Limb (tissue), 2 donors: ENCODE results near the gene LARP1B.
"Not testable (repeated sequence)": the region's sequence is repeated elsewhere in the genome, so short reads cannot be mapped to it uniquely, and the experiment has no call there.

ENCODE experiments used
- DNase-seq, 2 donors: peaks; one replicate each; pipeline ENCODE4 v3.0.0-alpha.2; 2016; ENCODE audit errors: extremely low spot score in 2 of 2

The LARP1B gene

GRCh38 chr4:128225148-128225547 is 164.0 kb downstream of the LARP1B start:
- DNase-seq, result peak; percentile 43 to 46

DNA sequence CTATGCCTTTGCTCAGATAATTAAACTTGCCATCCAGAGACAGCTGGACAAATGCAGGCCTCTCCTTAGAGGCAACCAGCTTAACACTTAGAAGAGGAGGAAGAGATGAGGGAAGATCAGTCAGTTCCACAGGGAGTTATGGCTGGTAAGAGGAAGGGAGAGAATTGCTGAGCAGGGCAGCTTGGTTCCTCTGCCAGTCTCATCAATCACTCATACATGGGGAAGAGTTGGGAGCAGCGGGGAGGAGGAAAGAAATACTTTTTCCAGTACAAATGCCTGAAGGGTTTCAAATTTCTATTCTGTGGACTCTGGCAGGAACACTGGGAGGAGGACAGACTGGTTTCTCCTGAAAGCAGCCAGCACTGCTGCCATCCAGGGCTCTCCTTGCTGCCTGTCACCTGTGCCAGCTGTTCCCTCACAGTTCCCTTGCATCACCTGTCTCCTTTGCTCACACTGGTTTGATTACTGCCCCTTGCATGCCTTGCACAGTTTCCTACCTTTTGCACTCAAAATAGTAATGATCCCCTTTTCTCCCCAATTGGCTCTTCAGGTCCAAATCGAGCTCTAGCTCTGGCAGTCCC is 167.0 kb downstream of the LARP1B start:
- no peak for DNase-seq

DNA sequence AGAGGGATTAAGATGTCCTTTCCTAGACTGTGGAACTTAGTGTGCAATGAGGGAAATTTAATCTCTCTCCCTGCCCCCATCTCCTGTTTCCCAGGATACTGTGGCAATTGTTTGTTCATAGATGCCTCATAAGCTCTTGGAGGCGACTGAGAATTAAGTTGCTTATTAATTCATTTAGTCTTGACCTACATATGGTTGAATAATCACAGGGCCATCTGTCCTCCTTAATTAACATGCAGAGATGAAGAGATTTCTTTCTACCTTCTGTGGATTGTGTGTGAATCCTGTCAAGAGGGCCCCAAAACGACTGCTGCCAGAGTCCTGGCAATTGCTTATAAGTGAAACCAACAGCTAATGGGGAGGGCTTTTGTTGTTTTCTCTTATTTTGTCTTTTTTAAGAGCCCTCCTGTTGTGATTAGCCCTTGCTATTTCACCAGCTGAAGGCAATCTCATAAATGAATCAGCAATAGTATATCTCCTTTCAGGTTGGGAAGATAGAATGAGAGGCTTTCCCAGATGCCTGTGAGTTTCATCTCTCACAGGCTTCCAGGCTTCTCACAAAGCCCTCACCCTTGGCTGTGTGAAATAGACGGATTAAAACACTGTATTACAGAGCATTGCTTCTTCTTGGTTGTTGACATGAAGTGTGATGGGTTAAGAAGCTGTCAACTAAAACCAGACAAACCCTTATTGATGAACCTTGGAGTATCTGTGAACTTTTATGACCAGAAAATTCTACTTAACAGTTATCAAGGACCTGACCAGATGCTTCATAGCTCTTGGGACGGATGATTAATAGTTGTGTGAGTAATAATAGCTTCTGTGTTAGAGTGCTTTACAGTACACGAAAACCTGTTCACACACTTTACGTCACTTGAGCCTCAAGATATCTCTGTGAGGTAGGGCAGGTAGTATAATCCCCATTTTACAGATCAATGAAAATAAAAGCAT is 168.0 kb downstream of the LARP1B start:
- no peak for DNase-seq

DNA sequence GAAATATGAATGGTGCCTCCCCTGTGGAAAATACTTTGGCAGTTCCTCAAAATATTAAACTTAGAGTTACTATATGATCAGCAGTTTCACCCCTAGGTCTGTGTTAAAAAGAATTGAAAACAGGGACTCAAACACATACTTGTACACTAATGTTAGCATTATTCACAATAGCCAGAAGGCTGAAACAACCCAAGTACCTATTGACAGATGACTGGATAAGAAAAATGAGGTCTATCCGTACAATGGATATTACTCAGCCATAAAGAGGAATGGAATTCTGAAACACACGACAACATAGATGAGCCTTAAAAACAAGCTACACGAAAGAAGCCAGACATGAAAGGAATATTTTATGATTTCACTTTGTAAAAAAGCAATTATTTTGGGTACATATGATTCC is 171.6 kb downstream of the LARP1B start:
- no peak for DNase-seq

GRCh38 chr4:128234836-128235235 is 173.7 kb downstream of the LARP1B start:
- DNase-seq, result no peak

DNA sequence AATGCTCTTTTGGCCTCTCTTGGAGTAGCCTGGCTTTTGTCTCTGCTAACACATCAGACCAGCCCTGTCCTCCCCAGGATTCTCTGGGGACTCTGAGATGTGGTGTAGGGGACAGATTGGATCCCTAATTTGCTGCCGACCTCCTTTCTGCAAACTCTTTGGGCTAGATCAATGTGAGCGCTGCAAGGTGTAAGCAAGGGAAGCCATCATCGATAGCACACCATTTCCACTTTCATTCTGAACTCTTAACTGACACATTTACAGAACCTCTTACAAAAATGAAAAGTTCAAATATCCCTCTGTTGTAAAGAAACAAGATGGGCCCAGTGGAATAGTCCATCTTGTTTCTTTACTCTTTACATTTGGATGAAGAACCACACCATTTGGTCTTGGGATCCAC is 179.9 kb downstream of the LARP1B start:
- no peak for DNase-seq

DNA sequence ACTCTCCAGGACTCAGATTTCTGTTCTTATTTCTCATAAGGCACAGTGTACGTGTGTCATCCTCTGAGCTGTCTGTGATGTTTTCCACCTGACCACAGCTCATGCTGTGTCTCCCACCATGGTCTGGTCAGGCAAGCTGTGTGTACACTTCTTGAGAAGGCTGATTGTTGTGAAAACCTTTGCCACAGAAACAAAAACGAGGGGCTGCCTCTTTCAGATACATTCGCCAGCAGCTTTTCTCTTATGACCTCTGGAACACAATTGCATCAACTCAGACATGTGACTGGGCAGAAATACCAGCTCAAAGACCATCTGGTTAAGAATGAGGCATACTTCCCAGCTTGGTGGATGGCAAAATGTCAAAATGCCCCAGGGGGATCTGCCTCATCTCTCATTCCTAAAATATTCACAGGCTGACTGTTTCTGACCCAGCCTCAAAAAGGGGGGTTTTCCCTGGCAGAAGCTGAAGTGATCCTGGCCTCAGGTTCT is 180.4 kb downstream of the LARP1B start:
- peak in 1 of 2 donors; percentile 14 for DNase-seq

- no peak for DNase-seq
These were observed 180.9 kb downstream of the LARP1B start for GRCh38 chr4:128241981-128242380.

DNA sequence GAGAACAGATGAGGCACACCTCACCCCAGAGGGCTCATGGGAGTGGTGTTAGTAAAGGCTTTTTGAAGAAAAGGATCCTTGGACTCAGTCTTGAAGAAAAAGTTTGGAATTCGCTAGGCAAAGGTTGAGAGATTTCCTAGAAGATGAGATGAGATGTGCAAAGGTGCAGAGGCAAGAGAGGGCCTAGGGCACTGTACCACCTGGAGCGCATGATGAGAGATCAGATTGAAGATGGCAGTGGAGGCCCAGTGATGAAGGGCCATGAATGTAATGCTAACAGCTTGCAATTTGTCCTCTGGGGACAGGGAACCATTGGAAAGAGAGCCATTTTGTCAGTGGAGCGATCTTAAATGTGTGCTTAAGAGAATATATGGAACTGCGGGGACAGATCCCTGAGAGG is 181.5 kb downstream of the LARP1B start:
- DNase-seq, result no peak

DNA sequence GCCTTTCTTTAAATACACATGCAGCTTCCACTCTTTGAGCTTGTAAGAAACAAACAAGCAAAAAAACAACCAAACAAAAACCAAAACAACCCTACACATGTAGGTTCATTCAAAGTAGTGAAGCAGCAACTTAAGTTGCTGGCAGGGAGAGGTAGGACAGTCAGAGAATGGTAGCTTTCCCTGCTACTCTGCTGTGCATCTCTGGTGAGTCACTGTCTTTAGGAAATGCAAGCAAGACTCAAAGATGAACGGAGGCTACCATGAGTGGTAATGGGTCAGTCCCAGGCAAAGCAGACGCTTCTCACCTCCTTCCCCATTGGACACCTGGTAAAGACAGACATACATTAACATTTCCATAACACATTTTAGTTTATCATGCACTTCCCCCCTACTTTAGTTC is 183.3 kb downstream of the LARP1B start:
- DNase-seq, result no peak

DNA sequence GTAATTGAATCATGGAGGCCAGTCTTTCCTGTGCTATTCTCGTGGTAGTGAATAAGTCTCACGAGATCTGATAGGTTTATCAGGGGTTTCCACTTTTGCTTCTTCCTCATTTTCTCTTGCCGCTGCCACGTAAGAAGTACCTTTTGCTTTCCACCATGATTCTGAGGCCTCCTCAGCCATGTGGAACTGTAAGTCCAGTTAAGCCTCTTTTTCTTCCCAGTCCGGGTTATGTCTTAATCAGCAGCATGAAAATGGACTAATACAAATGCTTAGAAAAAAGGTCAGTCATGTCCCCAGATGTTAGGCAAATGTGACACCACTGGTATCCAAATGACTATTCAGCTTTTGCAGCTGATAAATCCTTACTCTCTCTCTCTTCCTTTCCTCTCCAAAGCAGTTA is 184.3 kb downstream of the LARP1B start:
- not testable (repeated sequence) for DNase-seq

DNA sequence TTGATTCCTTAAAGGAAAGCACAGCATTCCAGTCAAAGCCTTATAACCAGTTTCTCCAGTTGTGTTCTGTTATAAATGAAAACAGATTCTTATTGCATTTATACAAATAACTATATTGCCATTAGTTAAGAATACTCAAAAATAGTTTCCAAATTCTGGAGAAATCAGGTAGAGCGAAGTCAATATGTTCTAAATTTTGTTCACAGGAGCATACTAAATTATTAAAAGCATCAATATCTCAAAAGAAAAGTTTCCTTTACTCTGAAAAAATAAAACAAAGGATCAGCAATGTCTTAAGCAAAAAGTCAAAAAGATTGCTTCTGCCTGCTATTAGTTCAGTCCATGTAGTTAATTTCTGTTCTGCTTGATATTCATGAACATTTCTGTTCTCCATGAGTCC is 186.8 kb downstream of the LARP1B start:
- DNase-seq, result no peak

DNA sequence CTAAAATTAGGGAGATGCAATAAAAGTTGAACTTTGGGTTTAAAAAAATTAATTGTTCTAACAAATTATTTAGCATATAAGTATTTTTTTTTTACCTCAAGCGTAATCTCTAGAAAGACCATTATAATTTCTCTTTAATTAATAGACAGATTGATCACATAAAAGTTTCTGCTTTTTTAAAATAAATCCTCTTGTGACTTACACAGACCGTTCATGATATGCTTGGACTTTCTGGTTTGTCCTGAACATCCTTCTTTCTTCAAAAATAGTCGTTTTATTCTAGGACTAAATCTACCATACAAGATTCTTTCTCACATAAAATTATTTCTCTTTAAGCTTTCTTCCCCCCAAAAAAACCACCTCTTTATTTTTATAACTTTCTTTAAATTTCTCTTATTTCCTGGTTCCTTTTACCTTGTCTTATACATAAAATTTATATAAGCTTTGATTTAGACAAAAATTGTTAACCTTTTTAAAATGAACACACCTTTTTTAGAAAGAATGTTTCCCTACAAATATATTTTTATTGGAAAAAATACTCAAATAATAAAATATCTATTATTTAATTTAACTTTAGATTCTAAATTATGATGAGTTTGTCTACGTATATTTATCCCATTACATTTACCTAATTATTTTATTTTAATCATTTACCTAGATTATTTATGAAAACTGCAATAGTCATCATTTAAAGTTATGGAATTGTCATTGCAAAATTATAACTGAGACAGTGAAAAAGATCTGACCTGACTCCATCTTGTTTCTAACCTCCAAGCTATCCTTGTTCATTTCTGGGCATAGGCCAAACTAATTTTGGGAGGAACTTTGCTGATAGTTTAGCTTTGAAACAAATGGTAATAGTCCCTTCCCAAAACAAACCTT is 188.9 kb downstream of the LARP1B start:
- DNase-seq, result no peak

DNA sequence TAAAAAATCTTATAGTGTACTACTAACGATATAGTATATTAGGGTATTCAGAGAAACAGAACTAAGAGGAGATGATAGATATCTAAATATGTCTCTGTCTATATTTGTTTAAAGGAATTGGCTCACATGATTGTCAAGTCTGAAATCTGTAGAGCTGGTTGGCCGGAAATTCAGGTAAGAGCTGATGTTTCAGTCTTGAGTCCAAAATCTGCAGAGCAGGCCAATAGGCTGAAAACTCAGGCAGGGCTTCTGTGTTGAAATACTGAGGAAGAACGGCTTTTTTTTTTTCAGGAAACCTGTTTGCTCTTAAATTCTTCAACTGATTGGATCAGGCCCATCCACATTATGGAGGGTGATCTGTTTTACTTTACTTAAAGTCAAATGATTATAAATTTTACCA is 194.8 kb downstream of the LARP1B start:
- DNase-seq, result no peak

GRCh38 chr4:128256539-128256938 is 195.4 kb downstream of the LARP1B start:
- no peak for DNase-seq

GRCh38 chr4:128258166-128258565 is 197.1 kb downstream of the LARP1B start:
- not testable (repeated sequence) for DNase-seq

DNA sequence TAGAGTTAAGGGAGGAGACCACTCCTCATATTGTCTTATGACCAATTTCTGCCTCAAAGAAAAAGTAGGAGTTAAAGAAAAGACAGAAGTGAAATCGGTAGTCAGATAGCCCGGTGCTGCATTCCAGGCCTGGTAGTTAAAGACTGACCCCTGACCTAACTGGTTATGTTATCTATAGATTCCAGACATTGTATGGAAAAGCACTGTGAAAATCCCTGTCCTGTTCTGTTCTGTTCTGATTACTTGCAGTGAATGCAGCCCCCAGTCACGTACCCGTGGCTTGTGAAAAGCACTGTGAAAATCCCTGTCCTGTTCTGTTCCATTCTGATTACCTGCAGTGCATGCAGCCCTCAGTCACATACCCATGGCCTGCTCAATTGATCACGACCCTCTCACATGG is 198.8 kb downstream of the LARP1B start:
- DNase-seq, result not testable (repeated sequence)
